ENCODE measurements around the gene OCIAD1.

DNA sequence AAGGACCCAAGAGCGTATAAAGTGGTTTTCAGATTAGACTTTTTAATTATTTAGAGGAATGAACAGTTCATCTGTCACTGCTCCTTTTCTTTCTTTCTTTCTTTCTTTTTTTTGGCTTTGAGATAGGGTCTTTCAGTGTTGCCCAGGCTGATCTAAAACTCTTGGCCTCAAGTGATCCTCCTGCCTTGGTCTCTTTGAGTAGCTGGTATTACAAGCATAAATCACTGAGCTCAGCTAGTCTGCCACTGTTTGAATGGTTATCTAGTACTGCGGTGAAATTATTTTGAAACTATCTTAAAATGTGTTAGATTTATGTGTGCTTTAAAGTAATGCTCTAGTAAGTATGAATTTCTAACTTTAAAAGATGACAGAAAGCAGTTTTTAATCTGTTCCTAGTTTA lies 44.3 kb upstream of the OCIAD1 start:
- TF ChIP-seq, protein P1, sequence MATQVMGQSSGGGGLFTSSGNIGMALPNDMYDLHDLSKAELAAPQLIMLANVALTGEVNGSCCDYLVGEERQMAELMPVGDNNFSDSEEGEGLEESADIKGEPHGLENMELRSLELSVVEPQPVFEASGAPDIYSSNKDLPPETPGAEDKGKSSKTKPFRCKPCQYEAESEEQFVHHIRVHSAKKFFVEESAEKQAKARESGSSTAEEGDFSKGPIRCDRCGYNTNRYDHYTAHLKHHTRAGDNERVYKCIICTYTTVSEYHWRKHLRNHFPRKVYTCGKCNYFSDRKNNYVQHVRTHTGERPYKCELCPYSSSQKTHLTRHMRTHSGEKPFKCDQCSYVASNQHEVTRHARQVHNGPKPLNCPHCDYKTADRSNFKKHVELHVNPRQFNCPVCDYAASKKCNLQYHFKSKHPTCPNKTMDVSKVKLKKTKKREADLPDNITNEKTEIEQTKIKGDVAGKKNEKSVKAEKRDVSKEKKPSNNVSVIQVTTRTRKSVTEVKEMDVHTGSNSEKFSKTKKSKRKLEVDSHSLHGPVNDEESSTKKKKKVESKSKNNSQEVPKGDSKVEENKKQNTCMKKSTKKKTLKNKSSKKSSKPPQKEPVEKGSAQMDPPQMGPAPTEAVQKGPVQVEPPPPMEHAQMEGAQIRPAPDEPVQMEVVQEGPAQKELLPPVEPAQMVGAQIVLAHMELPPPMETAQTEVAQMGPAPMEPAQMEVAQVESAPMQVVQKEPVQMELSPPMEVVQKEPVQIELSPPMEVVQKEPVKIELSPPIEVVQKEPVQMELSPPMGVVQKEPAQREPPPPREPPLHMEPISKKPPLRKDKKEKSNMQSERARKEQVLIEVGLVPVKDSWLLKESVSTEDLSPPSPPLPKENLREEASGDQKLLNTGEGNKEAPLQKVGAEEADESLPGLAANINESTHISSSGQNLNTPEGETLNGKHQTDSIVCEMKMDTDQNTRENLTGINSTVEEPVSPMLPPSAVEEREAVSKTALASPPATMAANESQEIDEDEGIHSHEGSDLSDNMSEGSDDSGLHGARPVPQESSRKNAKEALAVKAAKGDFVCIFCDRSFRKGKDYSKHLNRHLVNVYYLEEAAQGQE (IDR thresholded peaks at IDR 0.05; ENCODE audit: low read depth): no peak
- TF ChIP-seq EP300 (IDR thresholded peaks at IDR 0.05; ENCODE audit: borderline replicate concordance): no peak
